HG03457 (cell line): ENCODE results near the gene CCDC77.
"Not testable (repeated sequence)": the region's sequence is repeated elsewhere in the genome, so short reads cannot be mapped to it uniquely, and the experiment has no call there.

ENCODE experiments used
- ATAC-seq: cut with Tn5 transposase; IDR thresholded peaks from one replicate; pipeline ENCODE4 v1.9.1; 2021; ENCODE audit warnings: moderate number of reproducible peaks; ENCODE audit not compliant: unreplicated experiment

CCDC77 gene

DNA sequence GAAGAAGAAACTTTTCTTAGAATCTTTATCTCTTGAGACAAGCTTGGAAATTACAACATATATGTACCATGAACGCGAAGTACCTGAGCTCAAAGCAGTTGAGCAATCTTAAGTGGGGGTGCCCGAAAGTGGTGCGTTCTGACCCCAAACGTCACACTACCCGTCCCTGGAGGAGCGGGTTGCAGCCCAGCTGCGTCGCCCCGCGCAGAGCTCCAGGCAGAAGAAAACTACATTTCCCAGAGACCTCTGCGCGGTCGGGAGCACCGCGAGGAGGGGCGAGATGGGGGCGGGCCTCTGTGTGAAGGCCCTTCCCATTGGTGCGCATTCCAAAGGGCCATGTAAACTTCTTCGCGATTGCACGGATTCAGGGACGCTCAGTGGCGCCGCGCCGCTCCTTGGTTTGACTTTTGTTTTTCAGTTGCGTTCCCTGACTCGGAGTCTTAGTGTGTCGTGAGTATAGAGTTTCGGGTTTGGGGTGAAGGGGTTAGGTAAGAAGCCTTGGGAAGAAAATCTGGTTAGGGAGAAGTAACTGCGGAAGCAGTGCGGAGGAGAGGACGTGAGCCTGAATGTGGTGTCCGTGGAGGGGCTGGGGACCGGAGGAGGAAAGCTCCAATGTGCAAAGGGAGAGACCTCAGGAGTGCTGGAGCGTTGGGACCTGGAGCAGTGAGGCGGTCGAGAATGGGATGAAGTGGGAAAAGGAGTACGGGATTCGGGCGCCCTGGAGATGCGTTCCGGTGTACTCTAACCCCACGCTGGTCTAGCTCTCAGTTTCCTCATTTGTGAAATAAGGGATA, at the start of gene CCDC77:
TSS of gene CCDC77 (plus strand) at position 410 of the 794 bp plus-strand sequence. CDS start 7,740 bp downstream, outside the sequence.
- ATAC-seq, result peak; percentile 93

DNA sequence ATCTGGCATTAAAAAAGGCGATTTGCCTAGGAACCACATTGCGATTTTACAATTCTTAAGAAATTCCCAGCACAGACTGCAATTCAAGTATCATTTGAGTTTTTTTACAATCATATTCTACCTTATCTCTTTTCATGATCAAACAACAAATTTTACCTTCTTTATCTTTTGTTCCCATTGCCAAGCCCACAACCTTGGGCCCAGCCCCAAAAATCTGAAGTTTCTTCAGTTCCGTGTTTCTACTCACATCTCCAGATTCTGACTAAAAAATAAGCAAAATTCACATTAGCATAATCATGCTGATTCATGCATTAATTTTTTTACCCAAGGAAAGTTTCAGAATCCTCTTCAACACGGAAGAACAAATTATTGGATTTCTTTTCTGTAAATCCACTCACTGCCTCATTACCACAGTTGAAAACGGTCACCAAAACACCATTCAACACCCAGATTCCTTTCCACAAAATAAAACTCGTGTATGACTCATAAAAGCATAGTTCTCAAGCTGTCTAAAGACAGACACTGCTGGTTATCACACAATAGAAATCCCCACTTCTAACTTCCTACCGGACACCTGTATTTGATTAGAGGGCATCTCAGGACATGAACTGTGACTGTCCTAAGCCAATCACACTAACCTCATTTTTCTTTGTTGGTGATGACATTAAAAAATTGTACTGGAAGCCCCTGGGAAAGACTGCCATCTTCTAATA, 45.0 kb upstream of the CCDC77 start:
- ATAC-seq, result no peak

DNA sequence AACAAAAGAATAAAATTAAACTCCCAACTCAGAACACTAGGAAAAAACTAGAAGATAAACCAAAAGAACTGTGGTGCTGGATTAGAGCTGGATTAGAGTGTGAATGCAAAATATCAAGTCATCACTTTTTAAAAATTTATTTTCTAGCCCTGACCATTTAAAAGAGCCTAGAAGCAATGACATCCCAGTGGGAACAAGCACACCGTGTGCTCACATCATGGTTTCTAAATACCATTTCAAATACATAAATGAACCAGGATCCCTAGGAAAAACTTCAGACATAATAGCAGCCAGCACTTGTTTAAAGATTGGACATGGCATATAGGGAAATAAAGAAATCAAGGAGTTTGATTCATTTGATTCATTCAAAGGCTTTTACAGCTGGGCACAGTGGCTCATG, 42.4 kb upstream of the CCDC77 start:
- no peak for ATAC-seq

DNA sequence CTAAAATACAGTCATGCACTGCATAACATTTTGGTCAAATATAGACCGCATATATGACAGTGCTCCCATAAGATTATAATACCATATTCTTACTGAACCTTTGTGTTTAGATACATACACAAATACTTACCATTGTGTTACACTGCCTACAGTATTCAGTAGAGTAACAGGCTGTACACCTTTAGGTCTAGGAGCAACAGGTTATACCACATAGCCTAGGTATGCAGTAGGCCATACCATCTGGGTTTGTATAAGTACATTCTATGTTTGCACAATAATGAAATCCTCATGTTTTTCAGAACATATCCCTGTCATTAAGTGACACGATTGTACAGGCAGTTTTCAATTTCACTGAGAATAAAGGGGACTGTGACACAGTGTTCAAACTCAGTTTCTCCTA, 34.6 kb upstream of the CCDC77 start:
- no peak for ATAC-seq

DNA sequence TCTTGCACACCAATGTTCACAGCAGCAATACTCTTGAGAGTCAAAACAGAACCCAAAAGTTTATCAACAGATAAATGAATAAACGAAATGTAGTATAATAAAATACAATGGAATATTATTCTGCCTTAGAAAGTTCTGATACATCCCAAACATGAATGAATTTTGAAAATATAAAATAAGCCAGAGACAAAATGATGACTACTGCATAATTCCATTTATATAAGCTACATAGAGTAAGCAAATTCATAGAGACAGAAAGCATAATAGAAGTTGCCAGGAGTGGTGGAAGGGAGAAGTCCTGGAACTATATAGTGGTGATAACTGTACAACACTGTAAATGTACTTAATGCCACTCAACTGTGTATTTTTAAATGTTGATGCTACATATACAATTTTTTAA, 33.5 kb upstream of the CCDC77 start:
- ATAC-seq, result no peak

DNA sequence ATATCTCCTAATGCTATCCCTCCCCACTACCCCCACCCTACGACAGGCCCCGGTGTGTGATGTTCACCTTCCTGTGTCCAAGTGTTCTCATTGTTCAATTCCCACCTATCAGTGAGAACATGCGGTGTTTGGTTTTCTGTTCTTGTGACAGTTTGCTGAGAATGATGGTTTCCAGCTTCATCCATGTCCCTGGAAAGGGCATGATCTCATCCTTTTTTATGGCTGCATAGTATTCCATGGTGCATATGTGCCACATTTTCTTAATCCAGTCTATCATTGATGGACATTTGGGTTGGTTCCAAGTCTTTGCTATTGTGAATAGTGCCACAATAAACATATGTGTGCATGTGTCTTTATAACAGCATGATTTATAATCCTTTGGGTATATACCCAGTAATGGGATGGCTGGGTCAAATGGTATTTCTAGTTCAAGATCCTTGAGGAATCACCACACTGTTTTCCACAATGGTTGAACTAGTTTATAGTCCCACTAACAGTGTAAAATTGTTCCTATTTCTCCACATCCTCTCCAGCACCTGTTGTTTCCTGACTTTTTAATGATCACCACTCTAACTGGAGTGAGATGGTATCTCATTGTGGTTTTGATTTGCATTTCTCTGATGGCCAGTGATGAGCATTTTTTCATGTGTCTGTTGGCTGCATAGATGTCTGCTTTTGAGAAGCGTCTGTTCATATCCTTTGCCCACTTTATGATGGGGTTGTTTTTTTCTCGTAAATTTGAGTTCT, 30.5 kb upstream of the CCDC77 start:
- ATAC-seq, result not testable (repeated sequence)

DNA sequence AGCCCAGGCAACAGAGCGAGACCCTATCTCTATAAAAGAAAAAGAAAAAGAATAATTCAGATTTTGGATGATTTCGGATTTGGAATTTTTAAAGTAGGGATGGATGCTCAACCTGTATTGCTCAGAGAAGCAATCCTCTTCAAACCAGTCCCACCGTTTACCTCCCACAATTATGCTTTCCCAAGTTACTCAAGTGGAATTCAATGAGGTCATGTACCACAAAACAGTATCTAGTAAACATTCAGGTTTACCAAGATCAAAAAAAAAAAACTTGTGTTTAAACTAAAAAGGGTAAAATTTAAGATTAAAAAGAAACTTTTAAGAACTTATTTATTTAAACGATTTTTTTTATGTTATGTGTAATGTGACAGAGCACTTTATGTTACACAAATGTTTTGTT, 14.8 kb upstream of the CCDC77 start:
- no peak for ATAC-seq

DNA sequence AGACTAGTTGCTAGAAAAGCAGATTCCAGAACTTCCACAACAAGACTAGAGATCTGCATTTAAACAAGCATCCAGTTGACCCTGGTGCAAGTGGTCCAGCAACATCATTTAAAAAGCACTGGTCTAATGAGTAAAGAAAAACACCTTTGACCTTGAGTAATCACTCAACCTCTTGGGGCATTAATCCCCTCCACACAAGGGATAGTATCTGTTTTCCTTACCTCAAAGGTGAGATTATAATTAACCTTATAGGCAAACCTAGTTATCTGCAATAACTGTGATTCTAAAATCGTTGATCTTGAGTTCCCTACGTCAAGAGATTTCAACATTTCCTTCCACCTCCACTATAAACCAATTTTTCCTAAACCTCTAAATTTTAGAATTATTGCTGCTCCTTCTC, 13.4 kb upstream of the CCDC77 start:
- no peak for ATAC-seq

DNA sequence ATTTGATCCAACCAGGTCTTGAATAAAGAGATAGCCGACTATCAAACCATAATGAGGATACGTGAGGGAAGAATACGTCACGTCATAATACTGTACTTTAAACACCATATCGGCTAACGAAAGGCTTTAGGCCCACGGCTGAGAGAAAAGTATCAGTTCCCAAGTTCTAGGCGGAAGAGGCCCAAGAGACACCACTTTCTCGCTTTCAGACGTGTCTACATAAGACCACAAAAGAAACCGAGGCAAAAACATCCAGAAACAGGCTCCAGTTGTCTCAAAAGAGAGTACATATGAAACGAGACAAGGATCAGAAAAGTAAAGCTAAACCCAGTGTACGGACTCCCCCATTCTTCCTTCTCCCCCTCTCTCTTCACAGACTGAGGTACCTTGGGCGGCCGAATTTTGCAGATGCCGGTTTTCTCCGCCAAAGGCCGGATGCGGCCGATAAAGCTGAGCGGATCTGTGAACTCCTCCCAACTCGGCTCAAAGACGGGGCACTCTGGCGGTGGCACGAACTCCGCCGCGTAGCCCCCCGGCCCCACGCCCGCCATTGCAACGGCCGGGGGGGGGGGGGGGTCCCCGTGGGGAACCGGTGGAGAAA, 12.8 kb upstream of the CCDC77 start:
- peak; percentile 11 for ATAC-seq

DNA sequence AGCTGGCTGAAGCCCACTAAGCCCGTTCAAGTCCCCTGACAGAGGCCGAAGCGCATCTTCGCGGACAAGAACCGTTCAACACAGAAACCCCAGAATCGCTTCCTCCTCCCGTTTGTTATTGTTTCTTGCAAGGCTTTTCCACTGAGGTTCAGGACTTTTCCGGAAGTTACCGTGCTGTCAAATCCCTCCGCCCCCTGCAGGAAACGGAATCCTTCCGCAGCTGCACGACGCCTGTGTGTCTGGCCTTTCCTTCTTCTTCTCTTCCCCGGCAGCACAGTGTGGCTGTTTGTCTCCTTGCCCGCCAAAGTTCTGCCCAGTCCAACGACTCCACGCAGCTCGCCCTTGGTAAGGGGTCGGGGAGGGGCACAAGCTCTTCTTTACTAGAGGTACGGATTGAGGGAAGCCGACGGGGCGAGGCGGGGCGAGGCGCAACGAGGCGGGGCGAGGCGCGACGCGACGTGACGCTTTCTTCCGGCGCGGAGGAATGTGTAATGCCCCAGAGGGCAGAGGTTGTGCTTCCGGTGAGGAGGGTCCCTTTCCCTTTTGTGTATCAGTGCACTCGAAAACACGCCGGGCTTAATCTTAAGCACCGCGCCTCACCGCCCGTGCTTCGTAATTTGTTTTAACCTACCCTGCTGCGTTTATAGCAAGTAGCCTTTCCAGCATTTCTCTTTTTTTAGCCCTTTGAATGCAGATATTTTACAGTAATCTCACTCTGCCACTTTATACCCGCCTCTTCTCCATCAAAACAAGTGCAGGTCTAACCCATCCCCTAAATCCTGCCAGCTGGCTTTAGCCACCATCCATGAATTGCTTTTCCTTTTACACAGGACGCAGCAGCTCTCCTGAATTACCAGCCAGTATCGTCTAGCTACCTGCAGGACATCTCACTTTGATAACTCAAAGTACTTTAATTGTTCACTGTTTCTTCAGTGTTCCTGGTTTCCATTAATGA, 12.0 kb upstream of the CCDC77 start, which contains the start of gene KDM5A:
TSS of gene KDM5A (minus strand) at position 179 of the 955 bp plus-strand sequence. CDS start 229 bp downstream, outside the sequence.
- ATAC-seq, result peak; percentile 52

DNA sequence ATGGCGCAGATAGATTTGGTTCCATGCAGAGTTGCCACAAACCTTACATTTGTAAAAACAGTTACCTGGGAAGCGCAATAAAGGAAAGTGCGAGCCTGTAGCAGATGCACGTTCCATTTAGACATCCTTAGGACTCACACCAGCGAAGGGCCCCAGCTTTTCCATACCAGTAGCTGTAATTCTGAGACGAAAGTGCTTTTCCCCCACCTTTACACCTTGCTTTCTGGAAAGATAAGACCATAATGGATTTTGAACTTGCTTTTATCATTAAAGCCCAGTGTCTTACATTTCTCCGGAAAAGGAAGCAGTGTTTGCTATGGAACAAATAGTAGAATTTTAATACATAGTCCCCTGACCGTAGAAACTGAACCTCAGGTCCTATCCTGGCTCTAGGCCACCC, 616 bp upstream of the CCDC77 start:
- no peak for ATAC-seq

DNA sequence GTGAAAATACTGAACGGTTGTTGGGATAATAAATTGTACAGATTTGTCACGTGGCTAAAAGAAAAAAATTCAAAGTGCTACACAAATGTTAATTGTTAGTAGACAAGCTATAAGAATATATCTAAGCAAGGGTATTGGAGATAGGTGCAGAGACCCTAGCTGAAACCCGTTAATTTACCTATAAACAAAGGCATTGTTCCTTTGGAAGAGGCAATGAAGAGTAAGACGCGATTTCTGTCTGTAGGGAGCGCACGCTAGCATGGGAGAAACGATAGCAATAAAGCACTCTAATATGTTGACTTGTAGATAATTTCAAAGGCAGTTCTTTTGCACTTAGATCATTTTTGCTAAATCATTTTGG, 565 bp downstream of the CCDC77 start:
- ATAC-seq, result no peak

DNA sequence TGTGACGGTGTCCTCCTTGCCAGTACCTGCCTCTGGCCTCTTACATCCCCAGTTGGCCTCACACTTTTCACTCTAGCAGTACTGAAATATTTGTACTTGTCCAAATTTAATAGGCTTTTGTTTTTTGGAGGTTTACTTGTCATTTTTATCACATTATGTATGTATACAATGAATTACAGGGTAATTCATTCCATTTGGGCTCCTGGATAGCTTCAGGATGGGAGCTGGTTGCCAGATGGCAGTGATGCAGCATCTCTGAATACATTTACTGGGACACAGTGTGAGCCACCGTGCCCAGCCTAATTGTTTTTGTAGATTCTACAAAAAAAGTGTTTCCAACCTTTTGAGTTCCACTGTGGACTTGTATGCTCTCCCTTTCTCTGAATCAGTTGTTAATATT, 13.4 kb downstream of the CCDC77 start:
- no peak for ATAC-seq

DNA sequence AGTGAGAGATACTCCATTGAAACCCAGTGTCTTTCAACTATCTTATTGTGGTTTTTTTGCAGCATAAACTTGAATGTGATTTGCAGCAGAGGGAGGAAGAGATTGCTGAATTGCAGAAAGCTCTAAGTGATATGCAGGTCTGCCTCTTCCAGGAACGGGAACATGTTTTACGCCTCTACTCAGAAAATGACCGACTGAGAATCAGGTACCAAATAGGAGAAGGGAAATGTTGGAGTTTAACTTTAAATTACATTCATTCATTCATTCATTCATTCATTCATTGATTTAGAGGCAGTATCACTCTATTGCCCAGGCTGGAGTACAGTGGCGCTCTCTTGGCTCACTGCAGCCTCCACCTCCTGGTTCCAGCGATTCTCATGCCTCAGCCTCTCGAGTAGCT, 17.0 kb downstream of the CCDC77 start:
- ATAC-seq, result no peak

DNA sequence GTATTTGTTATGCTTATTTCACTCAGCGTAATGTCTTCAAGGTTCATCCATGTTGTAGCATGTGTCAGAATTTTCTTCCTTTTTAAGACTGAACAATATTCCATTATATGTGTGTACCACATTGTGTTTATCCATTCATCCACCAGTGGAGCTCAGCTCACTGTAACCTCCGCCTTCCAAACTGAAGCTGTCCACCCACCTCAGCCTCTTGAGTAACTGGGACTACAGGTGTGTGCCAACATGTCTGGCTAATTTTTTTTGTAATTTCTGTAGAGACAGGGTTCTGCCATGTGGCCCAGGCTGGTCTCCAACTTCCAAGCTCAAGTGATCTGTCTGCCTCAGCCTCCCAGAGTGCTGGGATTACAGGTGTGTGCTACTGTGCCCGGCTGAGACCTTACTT, 21.1 kb downstream of the CCDC77 start:
- no peak for ATAC-seq

DNA sequence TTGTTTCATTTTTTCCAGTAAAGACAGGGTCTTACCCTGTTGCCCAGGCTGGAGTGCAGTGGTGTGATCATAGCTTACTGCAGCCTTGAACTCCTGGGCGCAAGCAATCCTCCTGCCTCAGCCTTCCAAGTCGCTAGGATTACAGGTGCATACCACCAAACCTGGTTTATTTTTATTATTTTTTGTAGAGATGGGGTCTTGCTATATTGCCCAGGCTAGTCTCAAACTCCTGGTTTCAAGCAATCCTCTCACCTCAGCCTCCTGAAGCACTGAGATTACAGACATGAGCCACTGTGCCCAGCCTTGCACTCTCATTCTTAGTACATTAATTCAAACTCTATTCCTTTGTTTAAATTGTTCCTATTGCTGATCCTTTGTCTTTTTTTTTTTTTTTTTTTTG, 34.3 kb downstream of the CCDC77 start:
- ATAC-seq, result not testable (repeated sequence)

DNA sequence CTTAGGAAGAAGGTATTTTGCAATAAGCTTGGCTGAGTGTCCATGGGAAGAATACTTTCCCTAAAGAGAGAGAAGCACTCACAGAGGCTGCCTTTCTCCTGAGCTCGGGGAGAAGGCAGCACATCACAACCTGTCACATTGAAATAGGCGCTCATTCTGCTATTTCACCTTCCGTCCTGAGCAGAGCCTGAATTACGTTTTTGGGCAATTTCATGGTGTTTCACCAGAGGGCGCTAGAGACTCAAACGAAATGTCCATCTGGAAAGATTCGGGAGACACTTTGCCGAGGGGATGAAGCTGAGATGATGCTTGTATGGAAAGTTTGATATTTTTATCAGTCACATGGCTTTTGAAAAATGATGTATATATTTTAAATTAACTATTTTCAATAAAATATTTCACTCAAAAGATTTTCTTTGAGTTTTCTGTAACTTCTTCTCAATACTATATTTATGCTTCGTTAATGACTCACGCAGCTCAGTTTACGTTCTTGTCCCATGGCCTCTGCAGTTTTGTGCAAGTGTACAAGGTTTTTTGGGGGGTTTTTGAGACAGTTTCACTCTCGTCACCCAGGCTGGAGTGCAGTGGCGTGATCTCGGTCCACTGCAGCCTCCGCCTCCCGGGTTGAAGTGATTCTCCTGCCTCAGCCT, 40.9 kb downstream of the CCDC77 start:
- no peak for ATAC-seq

DNA sequence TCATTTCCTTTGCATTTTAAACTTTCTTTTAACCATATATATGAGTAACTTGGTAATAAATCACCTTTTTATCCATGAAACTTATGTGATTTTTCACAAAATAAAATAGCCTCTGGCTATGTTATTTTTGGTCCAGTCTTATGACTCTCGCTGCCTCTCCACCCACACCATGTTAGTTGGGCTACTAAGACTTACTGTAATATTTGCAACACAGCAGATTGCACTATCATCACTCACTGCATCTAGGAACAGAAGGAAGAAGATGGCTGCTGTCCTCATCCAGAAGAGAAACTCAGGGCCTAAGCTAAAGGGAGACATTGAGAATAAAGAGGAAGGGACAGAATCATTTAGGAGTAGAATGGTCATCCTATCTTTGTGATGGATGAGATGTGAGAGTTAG, 45.7 kb downstream of the CCDC77 start:
- ATAC-seq, result no peak

DNA sequence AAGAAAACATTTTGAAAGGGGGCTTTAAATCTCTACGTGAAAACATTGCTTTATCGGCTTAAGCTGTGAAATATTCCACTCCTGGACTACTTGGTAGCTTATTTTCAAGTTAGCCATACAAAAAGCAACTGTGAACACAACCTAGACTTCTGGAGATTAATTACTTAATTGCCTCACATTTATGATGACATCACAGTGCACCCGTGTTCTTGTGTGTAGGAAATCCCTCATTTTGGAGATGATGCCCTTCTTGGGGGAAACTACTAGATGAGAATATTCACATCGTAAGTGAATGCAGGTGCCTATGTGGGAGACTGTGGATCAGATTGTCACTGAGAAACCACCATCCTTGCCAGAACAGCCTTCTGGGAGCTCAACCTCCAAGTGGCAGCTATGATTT, 47.8 kb downstream of the CCDC77 start:
- no peak for ATAC-seq

DNA sequence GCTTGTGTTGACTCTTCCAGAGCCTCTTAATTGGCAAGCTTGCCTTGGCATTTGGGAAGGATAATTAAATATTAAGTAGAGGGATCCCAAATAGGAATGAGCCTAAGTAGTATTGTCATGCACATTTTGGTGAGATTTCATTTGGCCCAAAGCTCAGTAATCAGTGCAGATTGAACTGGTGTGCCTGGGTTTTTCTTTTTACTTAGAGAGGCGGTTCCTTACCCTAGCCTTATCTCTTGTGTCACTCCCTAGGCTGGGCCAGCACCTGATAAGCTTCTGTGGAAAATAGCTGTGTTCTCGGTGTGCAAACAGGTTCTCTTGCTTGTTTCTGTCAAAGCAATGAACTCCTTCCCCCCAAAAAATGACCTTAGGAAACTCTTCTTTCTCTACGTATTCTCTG, 49.0 kb downstream of the CCDC77 start:
- ATAC-seq, result no peak
